Measurements from ENCODE around the gene TMEM273. TPM values are rescaled to one million over a fixed set of nuclear protein-coding genes. Genes with fewer than 3 reads are reported as not detected.

TMEM273 gene
- total RNA-seq, 1 donor from 2014 or later, result not detected

DNA sequence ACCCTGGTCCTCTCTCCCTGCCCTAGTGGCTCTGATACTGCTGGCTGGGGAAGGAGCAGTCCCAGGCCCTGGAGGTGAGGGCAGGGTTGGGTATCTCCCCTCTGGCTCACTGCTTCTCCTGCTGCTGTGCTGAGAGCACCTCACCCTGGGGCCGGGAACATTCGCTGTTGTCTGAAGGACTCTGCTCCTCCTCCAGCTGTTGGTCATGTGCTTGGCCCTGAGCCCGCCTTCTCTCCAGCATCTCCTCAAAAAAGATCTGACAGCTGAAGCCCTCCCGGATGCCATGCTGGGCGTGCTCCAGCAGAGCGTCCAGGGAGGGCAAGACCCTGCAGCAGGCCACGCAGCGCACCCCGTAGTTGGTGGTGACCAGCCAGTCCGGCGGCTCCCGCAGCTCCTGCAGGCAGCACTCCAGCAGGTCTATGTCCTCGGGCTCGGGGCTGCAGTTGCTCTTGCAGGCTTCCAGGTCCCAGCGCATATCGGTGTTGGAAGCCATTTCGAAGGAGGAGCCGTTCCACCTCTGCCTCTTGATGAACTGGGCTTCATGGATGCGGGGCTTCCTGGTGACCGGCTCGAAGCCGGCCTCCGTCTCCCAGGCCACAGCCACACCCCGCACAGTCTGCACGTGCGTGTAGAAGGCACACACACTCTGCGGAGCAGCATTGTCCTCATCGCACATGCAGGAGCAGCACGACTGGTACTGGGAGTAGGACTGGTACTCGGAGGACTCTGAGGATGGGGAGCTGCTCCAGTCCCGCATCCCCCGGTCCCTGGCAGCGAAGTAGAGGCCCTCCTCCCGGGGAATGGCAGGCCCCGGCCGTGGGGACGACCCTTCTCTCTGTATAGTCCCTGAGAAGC, 56.5 kb downstream of the TMEM273 start:
- TF ChIP-seq, protein P1, sequence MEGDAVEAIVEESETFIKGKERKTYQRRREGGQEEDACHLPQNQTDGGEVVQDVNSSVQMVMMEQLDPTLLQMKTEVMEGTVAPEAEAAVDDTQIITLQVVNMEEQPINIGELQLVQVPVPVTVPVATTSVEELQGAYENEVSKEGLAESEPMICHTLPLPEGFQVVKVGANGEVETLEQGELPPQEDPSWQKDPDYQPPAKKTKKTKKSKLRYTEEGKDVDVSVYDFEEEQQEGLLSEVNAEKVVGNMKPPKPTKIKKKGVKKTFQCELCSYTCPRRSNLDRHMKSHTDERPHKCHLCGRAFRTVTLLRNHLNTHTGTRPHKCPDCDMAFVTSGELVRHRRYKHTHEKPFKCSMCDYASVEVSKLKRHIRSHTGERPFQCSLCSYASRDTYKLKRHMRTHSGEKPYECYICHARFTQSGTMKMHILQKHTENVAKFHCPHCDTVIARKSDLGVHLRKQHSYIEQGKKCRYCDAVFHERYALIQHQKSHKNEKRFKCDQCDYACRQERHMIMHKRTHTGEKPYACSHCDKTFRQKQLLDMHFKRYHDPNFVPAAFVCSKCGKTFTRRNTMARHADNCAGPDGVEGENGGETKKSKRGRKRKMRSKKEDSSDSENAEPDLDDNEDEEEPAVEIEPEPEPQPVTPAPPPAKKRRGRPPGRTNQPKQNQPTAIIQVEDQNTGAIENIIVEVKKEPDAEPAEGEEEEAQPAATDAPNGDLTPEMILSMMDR (conservative IDR thresholded peaks at IDR 0.05), result no peak
- Mint-ChIP-seq H3K36me3 (no peaks in the 10 kb centered on the region), H3K4me1 (ENCODE audit: unreplicated experiment) (no peaks in the 10 kb centered on the region), H3K27ac (no peak overlapping the region), H3K27me3 (peaks cover 29% of the 10 kb centered on the region), H3K4me3 (no peak overlapping the region), H3K9me3 (peaks cover under 1% of the 10 kb centered on the region)
- no peak for DNase-seq (ENCODE audit: extremely low spot score, unreplicated experiment)

DNA sequence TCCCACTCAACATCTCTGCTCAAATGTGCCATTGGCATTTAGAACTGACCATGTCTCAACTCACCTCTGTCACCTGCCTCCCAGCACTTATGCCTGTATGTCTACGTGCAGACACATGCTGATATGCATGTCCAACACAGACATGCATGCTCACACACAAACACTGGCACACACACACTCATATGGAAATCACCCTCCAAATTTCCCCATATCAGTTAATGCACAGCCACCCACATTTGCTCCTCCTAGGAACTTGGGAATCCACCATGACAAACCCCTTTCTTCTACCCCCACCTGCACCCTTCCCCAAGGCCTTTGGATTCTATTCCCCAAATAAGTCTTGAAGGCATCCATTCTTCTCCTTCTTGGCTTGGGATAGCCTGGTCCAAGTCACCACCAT, 58.8 kb downstream of the TMEM273 start:
- H3K4me3 Mint-ChIP-seq, result no peak overlapping the region
- no peaks in the 10 kb centered on the region for H3K36me3 Mint-ChIP-seq
- H3K4me1 Mint-ChIP-seq (ENCODE audit: unreplicated experiment), result no peaks in the 10 kb centered on the region
- no peaks in the 10 kb centered on the region for H3K9me3 Mint-ChIP-seq
- TF ChIP-seq, protein P1 (conservative IDR thresholded peaks at IDR 0.05), result no peak
- peaks cover 17% of the 10 kb centered on the region for H3K27me3 Mint-ChIP-seq
- no peak for DNase-seq (ENCODE audit: extremely low spot score, unreplicated experiment)
- H3K27ac Mint-ChIP-seq, result no peak overlapping the region

DNA sequence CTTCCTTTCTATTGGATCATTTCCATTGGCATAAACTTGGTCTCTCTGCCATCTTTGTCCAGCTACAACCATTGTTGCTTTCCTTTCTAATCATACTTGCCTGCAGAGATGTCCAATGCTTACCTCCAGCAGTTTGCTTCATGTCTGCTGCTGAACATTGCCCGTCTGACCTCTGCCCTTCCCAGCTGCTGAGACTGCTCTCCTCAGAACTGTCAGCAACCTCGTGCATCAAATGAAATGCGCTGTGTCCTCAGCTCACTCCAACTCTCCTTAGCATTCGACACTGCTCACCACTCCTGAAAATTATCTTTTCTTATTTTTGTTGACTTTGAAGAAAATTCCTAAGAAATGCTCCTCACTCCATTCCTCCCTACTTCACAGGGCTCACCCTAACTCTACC, 59.3 kb downstream of the TMEM273 start:
- H3K9me3 Mint-ChIP-seq, result no peaks in the 10 kb centered on the region
- H3K4me3 Mint-ChIP-seq, result no peak overlapping the region
- no peaks in the 10 kb centered on the region for H3K36me3 Mint-ChIP-seq
- H3K27me3 Mint-ChIP-seq, result peaks cover 17% of the 10 kb centered on the region
- TF ChIP-seq, protein P1 (conservative IDR thresholded peaks at IDR 0.05), result no peak
- no peak overlapping the region for H3K27ac Mint-ChIP-seq
- DNase-seq (ENCODE audit: extremely low spot score, unreplicated experiment), result no peak
- H3K4me1 Mint-ChIP-seq (ENCODE audit: unreplicated experiment), result no peaks in the 10 kb centered on the region

DNA sequence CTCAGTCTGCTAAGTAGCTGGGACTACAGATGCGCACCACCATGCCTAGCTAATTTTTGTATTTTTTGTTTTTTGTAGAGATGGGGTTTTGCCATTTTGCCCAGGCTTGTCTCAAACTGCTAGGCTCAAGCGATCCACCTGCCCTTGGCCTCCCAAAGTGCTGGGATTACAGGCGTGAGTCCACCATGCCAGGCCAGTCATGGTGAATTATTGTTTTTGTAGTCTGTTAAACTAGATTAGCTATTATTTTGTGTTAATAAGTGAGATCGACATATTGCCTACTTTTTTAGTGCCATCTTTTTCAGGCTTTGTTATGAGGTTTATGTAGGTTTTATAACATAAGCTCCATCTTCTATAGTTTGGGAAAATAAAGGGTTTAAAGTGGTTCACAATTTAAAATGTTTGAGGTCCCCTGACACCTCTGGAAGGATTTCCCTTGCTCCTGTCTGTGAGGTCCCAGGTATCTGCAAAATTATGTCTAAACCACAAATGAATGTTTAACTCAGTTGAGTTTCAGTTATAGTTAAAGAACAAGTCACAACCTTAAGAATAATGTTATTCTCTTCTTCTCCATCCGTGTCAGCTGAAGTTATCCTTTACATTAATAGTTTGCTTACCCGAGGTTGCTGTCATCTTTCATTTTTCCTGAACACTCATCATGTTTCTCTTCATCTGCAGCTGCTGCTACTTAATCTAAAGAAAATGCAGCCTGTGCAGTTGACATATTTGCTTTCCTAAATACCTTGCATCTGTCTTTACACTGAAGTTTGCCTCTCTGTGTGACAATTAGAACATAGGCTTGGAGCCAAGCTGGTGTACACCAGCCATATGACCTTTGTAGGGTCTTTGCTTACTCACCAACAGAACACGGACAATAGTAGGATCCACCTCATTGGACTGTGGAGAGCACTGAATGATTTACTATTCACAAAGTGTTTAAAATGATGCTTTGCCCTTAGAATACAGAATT, 63.9 kb downstream of the TMEM273 start:
- Mint-ChIP-seq H3K27ac (no peak overlapping the region), H3K4me3 (no peak overlapping the region), H3K27me3 (peaks cover 28% of the 10 kb centered on the region), H3K4me1 (ENCODE audit: unreplicated experiment) (no peaks in the 10 kb centered on the region), H3K9me3 (no peaks in the 10 kb centered on the region), H3K36me3 (no peaks in the 10 kb centered on the region)
- TF ChIP-seq, protein P1 (conservative IDR thresholded peaks at IDR 0.05), result no peak
- no peak for DNase-seq (ENCODE audit: extremely low spot score, unreplicated experiment)

DNA sequence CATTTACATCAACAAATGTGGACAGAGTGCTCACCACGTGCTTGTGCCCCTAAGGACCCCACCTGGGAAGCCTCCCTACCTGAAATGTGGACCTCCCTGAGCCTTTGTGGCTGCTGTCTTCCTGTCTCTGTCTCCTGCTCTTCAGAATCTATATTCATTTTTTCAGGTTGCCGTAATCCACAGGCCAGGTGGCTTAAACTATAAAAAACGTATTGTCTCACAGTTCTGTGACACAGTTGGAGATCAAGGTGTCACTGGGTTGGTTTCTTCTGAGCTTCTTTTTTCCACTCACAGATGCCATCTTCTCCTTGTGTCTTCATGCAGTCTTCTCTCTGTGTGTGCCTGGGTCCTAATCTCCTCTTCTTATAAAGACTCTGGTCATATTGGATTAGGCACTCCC, 67.3 kb downstream of the TMEM273 start:
- no peaks in the 10 kb centered on the region for H3K36me3 Mint-ChIP-seq
- H3K4me3 Mint-ChIP-seq, result no peak overlapping the region
- DNase-seq (ENCODE audit: extremely low spot score, unreplicated experiment), result no peak
- H3K27ac Mint-ChIP-seq, result no peak overlapping the region
- H3K27me3 Mint-ChIP-seq, result peaks cover 45% of the 10 kb centered on the region
- H3K4me1 Mint-ChIP-seq (ENCODE audit: unreplicated experiment), result no peaks in the 10 kb centered on the region
- TF ChIP-seq, protein P1 (conservative IDR thresholded peaks at IDR 0.05), result no peak
- H3K9me3 Mint-ChIP-seq, result no peaks in the 10 kb centered on the region

All from type B pancreatic cell (in vitro differentiated cells).